Endodermal cell (in vitro differentiated cells): ENCODE measurements around the gene COL6A3. TPM values are rescaled to one million over a fixed set of nuclear protein-coding genes. Genes with fewer than 3 reads are reported as not detected.

Source experiments
- DNase-seq: peaks from one replicate; pipeline ENCODE4 v3.0.0-alpha.2; 2017
- H3K27ac ChIP-seq: 2 replicates; pipeline ENCODE4 v1.5.1; 2013; ENCODE audit warnings: mild to moderate bottlenecking, low read depth, low read length, moderate library complexity
- H3K27me3 ChIP-seq: 2 replicates; pipeline ENCODE4 v1.6.1; 2013; ENCODE audit warnings: mild to moderate bottlenecking, low read length, moderate library complexity; ENCODE audit not compliant: insufficient read depth, control insufficient read depth, poor library complexity, severe bottlenecking
- H3K36me3 ChIP-seq: 2 replicates; pipeline ENCODE4 v1.7.0; 2013; ENCODE audit warnings: mild to moderate bottlenecking, low read length, moderate library complexity; ENCODE audit not compliant: control insufficient read depth, insufficient read depth
- H3K4me1 ChIP-seq: one replicate; pipeline ENCODE4 v1.7.0; 2013; ENCODE audit warnings: low read length; ENCODE audit not compliant: control insufficient read depth, insufficient read depth
- H3K4me3 ChIP-seq: 2 replicates; pipeline ENCODE4 v1.5.1; 2013; ENCODE audit warnings: mild to moderate bottlenecking, low read length, moderate library complexity
- H3K9ac ChIP-seq: 2 replicates; pipeline ENCODE4 v1.6.1; 2013; ENCODE audit warnings: mild to moderate bottlenecking, low read length, moderate library complexity; ENCODE audit not compliant: poor library complexity, severe bottlenecking; ENCODE audit errors: extremely low read depth
- H3K9me3 ChIP-seq: 2 replicates; pipeline ENCODE4 v1.6.1; 2013; ENCODE audit warnings: mild to moderate bottlenecking, low read length, moderate library complexity; ENCODE audit not compliant: control insufficient read depth
- H3K27ac Mint-ChIP-seq: 2 replicates; pipeline ENCODE4 v1.8.0; 2020; ENCODE audit warnings: mixed read lengths
- H3K27me3 Mint-ChIP-seq: 2 replicates; pipeline ENCODE4 v1.8.0; 2021; ENCODE audit warnings: mild to moderate bottlenecking, mixed read lengths; ENCODE audit not compliant: insufficient read depth
- H3K36me3 Mint-ChIP-seq: 2 replicates; pipeline ENCODE4 v1.8.0; 2020; ENCODE audit warnings: low read depth, mixed read lengths
- H3K4me1 Mint-ChIP-seq: 2 replicates; pipeline ENCODE4 v1.8.0; 2020; ENCODE audit warnings: mixed read lengths
- H3K4me3 Mint-ChIP-seq: 2 replicates; pipeline ENCODE4 v1.8.0; 2020; ENCODE audit warnings: mild to moderate bottlenecking, moderate library complexity, mixed read lengths
- H3K9me3 Mint-ChIP-seq: 2 replicates; pipeline ENCODE4 v1.8.0; 2020; ENCODE audit warnings: mild to moderate bottlenecking, mixed read lengths
- WGBS, 2 experiments: methylation state at CpG; one replicate each; pipeline versions ENCODE4 v1.1.5 to v1.1.7; 2013; ENCODE audit warnings: missing lambda C conversion rate in 2 of 2, mixed read lengths in 1 of 2; ENCODE audit not compliant: insufficient coverage in 1 of 2, insufficient read length in 1 of 2; 5-methylcytosine and 5-hydroxymethylcytosine counted together
- total RNA-seq, 2 donors: library from RNA; stranded (reverse); fragmentation: NEBNext Ultra II Directional in 1 of 2; extraction: Animal tissue kit (Norgen Biotek cat#: 25700) in 1 of 2; gene quantifications; 2 replicates in 1 of 2; 3 replicates in 1 of 2; pipeline ENCODE4 v1.2.1, GENCODE V29; 2021
- TF ChIP-seq, protein P1 (sequence below): fragments of 200-600 bp; sonication (generic); conservative IDR thresholded peaks from 2 replicates; pipeline ENCODE4 v1.5.0; 2021; ENCODE audit warnings: antibody characterized with exemption, mild to moderate bottlenecking

COL6A3 gene
- total RNA-seq, 2 donors from 2014 or later, result 0.40 to 1.2 TPM

DNA sequence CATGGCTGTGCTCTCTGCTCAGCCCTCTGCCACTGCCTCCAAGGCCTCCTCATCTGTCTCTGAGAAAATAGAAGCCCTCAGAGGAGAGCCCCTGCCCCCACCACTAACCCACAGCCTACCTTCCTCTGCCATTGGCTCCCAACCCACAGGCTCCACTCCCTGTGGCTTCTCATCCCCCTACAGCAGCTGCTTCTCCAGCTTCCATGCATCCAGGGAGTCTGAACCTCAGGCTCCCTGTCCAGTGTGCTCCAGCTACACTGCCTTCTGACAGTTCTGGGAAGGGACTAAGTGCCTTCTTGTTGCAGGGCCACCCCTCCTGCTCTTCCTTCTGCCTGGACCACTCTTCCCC is 29.3 kb downstream of the COL6A3 start:
- Mint-ChIP-seq H3K4me1 (no peaks in the 10 kb centered on the region), H3K9me3 (peaks cover 2% of the 10 kb centered on the region), H3K27ac (no peak overlapping the region), H3K27me3 (peaks cover 7% of the 10 kb centered on the region), H3K4me3 (no peak overlapping the region), H3K36me3 (no peaks in the 10 kb centered on the region)
- H3K27ac ChIP-seq, result no peak overlapping the region
- H3K9ac ChIP-seq, result no peak overlapping the region
- no peak overlapping the region for H3K4me3 ChIP-seq
- no peaks in the 10 kb centered on the region for H3K9me3 ChIP-seq
- peaks cover 7% of the 10 kb centered on the region for H3K27me3 ChIP-seq
- no peak for DNase-seq
- H3K4me1 ChIP-seq, result no peaks in the 10 kb centered on the region
- TF ChIP-seq, protein P1, sequence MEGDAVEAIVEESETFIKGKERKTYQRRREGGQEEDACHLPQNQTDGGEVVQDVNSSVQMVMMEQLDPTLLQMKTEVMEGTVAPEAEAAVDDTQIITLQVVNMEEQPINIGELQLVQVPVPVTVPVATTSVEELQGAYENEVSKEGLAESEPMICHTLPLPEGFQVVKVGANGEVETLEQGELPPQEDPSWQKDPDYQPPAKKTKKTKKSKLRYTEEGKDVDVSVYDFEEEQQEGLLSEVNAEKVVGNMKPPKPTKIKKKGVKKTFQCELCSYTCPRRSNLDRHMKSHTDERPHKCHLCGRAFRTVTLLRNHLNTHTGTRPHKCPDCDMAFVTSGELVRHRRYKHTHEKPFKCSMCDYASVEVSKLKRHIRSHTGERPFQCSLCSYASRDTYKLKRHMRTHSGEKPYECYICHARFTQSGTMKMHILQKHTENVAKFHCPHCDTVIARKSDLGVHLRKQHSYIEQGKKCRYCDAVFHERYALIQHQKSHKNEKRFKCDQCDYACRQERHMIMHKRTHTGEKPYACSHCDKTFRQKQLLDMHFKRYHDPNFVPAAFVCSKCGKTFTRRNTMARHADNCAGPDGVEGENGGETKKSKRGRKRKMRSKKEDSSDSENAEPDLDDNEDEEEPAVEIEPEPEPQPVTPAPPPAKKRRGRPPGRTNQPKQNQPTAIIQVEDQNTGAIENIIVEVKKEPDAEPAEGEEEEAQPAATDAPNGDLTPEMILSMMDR, result no peak
- H3K36me3 ChIP-seq, result no peaks in the 10 kb centered on the region

DNA sequence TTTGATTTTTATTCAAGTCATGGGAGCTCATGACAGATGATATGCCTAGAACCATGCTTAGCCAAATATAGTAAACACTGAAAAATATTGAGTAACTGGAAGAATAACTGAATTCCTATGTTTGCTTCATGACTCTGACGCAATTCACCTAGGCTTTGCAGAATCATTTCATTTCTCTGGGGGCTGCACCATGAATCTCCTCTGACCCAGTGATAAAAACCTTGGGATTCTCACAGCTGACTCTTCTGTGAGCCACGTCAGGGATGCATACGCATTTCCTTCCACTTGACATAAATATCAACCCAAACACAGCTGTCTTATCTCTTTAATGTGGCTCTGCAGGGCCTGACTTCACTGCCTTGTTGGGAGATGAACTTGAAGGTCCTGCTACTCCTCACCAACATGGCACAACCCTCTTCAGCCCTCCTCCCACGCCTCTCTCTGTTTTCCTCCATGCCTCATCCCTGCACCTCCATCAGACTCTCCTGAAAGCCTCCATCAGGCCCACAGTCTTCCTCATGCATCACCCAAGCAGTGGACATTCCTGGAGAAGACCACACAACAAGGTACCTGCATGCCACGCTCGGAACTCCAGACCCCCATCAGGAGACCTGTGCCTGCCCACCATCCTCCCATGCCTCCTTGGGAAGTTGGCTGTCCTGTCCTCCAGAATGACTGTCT is 29.8 kb downstream of the COL6A3 start:
- H3K4me3 Mint-ChIP-seq, result no peak overlapping the region
- peaks cover 7% of the 10 kb centered on the region for H3K27me3 ChIP-seq
- H3K4me1 Mint-ChIP-seq, result no peaks in the 10 kb centered on the region
- no peak overlapping the region for H3K27ac Mint-ChIP-seq
- H3K27me3 Mint-ChIP-seq, result peaks cover 10% of the 10 kb centered on the region
- DNase-seq, result no peak
- no peaks in the 10 kb centered on the region for H3K9me3 ChIP-seq
- H3K4me3 ChIP-seq, result no peak overlapping the region
- H3K4me1 ChIP-seq, result no peaks in the 10 kb centered on the region
- no peaks in the 10 kb centered on the region for H3K36me3 ChIP-seq
- 85 to 90% methylated on average over 3 to 6 of the region's 6 CpGs for WGBS, 2 experiments
- no peak overlapping the region for H3K9ac ChIP-seq
- H3K9me3 Mint-ChIP-seq, result peaks cover 2% of the 10 kb centered on the region
- TF ChIP-seq, protein P1, result no peak
- no peak overlapping the region for H3K27ac ChIP-seq
- no peaks in the 10 kb centered on the region for H3K36me3 Mint-ChIP-seq

DNA sequence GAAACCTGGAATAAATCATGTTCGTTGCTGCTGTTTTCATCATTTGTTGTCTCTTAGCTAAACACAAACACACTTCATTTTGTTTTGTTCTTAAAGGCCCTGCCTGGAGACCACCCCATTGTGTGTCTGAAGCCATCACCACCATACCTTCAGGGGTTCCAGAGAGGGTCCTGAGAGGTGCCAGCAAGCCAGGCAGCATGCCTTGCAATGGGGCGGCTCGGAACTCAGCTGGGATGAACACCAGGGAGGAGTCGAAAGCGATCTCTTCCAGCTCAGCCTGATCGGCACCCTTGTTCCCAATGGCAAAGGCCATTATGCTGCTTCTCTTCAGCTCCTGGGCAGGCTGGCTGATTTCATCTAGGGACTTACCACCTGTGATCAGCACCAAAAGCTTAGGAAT is 33.2 kb downstream of the COL6A3 start:
- no peaks in the 10 kb centered on the region for H3K9me3 Mint-ChIP-seq
- no peak overlapping the region for H3K4me3 ChIP-seq
- H3K4me3 Mint-ChIP-seq, result no peak overlapping the region
- H3K9ac ChIP-seq, result no peak overlapping the region
- H3K36me3 ChIP-seq, result no peaks in the 10 kb centered on the region
- no peak overlapping the region for H3K27ac ChIP-seq
- peaks cover 7% of the 10 kb centered on the region for H3K27me3 ChIP-seq
- H3K4me1 ChIP-seq, result no peaks in the 10 kb centered on the region
- H3K4me1 Mint-ChIP-seq, result no peaks in the 10 kb centered on the region
- TF ChIP-seq, protein P1, result no peak
- no peaks in the 10 kb centered on the region for H3K9me3 ChIP-seq
- DNase-seq, result no peak
- no peaks in the 10 kb centered on the region for H3K36me3 Mint-ChIP-seq
- 93 to 97% methylated on average over 5 to 6 of the region's 6 CpGs for WGBS, 2 experiments
- H3K27ac Mint-ChIP-seq, result no peak overlapping the region
- H3K27me3 Mint-ChIP-seq, result peaks cover 10% of the 10 kb centered on the region
